NCI-H2196 (cell line): Measurements from ENCODE around the gene FNBP1.

Source experiments
- DNase-seq: peaks from one replicate; lab custom pipeline; 2025; ENCODE audit not compliant: unreplicated experiment; lab: John Stamatoyannopoulos, UW

Gene FNBP1

GRCh38 chr9:129863059-129863690, 179.8 kb downstream of the FNBP1 start:
- no peak for DNase-seq

DNA sequence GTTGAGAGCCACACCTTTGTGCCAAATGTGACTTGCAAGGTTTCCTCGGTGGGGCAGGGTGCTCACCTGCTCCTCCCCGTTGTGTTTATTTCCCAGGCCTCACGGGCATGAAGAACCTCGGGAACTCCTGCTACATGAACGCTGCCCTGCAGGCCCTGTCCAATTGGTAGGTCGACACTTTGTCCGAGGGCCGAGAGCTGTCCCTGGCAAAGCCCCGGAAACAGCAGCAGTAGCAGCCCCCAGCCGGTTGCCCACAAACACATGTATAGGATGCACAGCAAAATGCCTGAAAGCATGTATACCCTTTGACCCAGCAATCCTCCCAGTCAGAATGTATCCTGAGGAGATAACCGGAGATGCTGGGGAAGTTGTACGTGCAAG, 181.6 kb downstream of the FNBP1 start:
- DNase-seq, result no peak

DNA sequence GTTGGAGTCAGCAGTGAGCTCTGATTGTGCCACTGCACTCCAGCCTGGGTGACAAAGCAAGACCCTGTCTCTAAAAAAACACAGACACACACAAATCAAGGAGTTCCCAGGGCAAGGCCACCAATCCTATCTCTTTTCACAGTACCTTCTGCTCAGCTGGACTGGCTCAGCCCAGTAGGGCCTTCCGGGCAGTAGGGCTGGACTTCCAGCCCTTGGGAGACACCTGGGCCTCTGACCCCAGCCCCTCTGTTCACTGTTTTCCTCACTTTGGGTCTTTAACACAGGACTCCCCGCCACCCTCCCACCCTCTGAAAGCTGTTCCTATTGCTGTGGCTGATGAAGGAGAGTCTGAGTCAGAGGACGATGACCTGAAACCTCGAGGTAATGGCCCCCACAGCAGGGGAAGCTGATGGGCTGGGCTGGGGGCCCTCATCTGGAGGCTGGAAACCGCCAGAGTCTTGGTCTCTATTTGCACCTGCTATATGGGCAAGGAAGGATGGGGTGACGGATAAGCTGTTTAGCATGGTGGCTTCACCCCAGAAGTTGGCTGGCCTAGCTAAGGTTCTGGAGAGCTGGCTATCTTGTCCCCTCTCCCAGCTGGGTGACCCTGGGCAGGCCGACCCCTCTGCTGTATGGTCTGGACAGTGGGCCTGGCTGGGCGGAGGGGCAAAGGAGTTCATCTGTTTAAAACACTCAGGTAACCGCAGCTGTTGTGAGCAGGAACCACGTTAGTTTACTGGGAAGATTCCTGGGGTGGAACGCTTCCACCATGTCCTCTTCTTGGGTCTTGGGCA, 182.1 kb downstream of the FNBP1 start:
- DNase-seq, result no peak

DNA sequence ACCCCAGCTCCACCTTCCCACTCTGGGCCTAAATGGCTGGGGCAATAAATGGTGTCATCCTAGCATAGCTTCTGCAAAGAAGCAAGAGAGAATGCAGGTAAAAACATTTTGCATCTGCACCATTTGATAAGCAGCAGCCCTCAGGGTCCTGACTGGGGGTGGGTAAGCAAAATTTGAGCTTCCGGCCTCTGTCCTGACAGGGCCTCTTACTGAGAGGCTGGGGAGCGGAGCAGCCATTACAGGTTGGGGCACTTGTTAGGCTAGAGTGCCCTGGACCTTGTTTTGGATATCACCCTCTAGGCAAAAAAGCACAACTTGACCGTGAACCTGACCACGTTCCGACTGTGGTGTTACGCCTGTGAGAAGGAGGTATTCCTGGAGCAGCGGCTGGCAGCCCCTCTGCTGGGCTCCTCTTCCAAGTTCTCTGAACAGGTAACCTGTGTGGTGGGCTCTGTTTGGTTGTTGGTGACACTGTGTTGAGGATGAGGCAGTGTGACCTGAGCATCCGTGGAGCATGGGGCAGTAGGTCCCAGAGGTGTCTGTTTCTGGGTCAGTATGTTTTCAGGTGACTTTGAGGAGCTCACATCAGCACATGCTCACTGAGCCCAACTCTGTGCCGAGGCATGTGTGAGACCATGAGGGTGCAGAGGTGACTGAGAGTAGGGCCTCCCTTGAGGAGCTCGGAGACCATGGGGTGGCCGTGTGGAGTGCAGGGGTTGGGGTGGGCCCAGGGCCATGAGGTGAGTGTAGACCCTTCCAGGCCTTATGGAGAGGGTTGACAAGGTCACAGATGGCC, 184.6 kb downstream of the FNBP1 start:
- DNase-seq, result no peak

DNA sequence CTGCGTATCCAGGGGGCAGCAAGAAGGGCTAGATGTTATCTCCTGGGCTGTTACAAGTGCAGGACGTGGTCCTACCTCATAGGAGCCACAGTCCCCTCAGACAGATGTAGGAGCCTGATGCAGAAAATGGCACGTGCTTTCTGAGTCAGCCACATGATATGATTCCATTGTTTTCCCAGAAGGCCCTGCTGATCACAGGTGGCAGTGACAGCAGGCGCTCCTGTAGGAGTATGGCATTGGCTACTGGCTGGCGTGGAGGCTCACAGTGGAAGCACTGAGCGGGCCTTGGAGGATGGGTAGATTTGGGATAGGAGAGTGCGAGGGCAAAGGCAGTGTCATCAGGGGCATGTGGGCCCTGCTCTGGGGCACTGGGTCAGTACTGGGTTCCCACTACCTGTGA, 185.8 kb downstream of the FNBP1 start:
- no peak for DNase-seq

DNA sequence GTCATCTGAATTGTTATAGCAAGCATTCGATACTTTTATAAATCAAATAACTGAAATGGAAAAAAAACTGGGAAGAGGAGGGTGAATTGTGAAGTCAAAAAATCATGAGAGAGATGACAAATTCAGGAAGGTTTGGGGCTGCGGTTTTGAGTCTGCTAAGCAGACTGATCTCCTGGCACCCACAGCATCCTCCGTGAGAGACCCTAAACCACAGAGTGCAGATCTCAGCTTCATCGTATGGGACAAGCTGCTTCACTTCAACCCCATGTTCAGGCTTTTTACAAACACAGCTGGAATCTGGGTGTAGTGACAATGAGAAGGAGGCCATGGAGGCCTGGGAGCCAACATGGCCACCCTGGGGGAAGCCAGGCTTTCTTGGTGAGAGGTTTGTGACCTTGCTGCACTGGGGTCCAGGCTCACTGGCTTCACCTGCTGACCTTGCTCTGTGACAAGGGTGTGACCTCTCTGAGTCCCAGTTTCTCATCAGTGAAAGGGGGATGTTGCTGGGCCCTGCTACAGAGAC, 188.3 kb downstream of the FNBP1 start:
- no peak for DNase-seq

- DNase-seq, result peak; percentile 28
Observed at GRCh38 chr9:129853614-129854013, 189.4 kb downstream of the FNBP1 start.

DNA sequence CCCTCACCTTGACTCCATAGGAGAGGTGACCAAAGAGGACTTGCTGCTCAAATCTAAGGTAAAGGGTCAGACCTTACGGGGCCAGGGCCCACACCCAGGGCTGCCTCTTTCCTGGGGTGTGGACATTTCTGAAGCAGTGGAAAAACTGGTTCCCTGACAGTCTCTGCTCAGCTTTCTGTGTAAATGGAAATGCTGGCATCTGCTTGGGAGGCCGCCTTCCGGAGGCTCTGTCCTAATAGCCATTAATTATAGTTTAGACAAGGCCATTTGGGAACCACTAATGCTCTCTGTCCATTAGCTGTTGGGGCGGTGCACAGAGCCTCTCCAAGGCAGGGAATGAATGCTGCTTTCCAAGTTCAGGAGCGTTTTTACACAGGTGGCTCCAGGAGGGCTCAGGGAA, 190.4 kb downstream of the FNBP1 start:
- DNase-seq, result no peak

GRCh38 chr9:129851821-129852220, 191.2 kb downstream of the FNBP1 start:
- DNase-seq, result no peak

GRCh38 chr9:129850821-129851550, 192.0 kb downstream of the FNBP1 start:
- no peak for DNase-seq

GRCh38 chr9:129849901-129850300, 193.1 kb downstream of the FNBP1 start:
- DNase-seq, result no peak

GRCh38 chr9:129848712-129849441, 194.1 kb downstream of the FNBP1 start:
- DNase-seq, result no peak

GRCh38 chr9:129845373-129845772, 197.6 kb downstream of the FNBP1 start:
- no peak for DNase-seq

- no peak for DNase-seq
Observed at GRCh38 chr9:129841071-129841470, 201.9 kb downstream of the FNBP1 start.

DNA sequence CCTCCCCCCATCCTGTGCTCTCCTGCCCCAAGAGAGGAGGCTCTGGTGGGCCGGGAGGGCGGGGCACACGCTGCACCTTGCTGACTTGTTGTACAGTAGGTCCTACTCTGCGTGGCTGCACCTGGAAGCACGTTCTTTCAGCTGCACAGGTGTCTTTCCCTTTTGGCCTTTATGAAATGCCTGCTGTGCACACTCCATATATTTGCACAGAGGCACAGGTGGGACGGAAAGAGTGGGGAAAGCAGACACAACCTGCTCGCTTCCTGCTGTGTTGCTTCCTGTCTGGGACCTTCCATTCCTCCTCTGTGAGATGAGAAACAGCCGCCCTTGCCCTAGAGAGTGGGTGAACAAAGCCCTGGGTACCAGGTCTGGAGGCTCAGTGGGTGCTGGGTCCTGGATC, 203.0 kb downstream of the FNBP1 start:
- peak; percentile 68 for DNase-seq

GRCh38 chr9:129839324-129840023, 203.5 kb downstream of the FNBP1 start:
- DNase-seq, result peak; percentile 45

DNA sequence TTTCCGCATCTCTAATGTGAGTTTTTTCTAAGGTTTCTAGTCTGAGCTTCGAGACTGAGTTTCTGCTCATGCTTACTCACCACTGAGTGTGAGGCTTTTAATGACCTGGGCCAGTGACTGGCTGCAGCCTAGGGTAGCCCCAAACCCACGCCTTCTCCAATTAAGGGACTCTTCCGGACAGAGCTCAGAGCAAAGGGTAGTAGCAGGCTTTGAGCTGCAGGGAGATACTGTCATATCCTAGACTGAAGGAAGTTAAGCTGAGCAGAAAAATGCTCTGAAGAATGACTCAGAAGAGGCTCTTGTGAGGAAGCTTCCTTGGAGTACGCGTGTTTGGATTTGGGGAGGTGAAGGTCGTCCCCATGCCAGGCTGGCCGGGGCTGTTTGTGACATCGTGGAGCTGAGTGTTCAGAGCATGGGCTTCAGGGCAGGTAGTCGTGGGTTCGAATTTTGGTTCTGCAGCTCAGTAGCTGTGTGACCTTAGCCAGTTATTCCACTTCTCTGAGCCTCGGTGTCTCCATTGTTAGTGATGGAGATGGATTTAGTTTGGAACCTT, 204.2 kb downstream of the FNBP1 start:
- no peak for DNase-seq
